SHP77 (cell line): ENCODE data around the gene MUC22.
A peak's percentile ranks its signal among the peaks of the same experiment; 100 is the strongest.
"Not testable (repeated sequence)": the region's sequence is repeated elsewhere in the genome, so short reads cannot be mapped to it uniquely, and the experiment has no call there.

ENCODE experiments used
- DNase-seq, 2 experiments: peaks; one replicate each; lab custom pipeline; 2025; lab: John Stamatoyannopoulos, UW

The MUC22 gene

DNA sequence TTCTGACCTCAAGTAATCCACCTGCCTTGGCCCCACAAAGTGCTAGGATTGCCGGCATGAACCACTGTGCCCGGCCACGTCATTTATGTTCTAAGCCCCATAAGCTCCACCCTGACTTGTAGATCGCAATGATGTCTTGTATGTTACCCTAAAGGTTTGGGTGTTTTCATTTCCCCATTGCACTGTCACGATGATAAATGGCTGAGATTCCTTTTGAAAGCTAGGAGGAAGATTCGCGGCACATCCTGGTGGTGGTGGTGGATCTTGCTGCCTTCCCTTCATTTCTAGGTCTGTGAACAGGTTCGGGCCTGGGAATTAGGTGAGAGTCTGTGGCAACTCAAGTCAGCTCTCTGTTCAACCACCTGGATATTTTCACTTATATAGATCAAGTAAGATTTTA is 28.3 kb downstream of the MUC22 start:
- DNase-seq, result no peak

DNA sequence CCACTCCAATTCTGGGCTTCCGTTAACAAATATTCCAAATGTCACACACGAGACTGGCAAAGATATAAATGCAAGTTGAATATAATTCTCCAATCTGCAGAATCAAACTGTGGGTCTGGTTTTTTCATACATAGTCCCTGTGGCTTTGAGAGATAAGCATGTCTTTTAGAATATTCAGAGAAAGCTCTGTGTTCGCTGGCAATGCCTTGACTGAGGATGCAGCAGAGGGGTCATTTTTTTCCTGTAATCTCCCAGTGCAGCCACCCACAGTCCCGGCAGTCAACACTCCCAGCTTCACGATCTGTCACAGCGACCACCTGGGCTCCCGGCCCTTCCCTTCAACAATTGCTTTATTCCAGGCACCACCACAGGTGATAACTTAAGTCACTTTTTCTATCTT is 30.5 kb downstream of the MUC22 start:
- no peak for DNase-seq

GRCh38 chr6:31041372-31041974 is 31.2 kb downstream of the MUC22 start:
- DNase-seq, result no peak

- DNase-seq, result peak; percentile 4 to 41
Observed at GRCh38 chr6:31042806-31043205, 32.5 kb downstream of the MUC22 start.

DNA sequence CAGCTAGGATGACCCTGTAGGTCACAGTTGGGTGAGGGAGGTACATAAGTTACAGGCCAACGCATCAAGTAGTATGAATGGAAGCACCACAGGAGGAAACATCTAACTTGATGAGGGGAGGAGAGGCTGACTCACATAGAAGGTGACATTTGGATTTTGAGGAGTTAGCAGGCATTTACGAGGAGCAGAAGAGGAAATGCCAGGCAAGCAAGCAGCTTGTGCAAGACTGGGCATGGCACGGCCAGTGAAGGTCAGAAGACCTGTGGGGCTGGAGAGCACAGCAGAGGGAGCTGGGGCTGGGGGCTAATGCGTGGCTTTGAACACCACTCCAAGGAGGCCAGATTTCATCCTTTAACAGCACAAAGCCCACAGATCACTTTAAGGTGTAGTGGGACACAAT is 37.8 kb downstream of the MUC22 start:
- DNase-seq, result no peak

- no peak for DNase-seq
Observed at GRCh38 chr6:31049518-31049917, 39.2 kb downstream of the MUC22 start.

DNA sequence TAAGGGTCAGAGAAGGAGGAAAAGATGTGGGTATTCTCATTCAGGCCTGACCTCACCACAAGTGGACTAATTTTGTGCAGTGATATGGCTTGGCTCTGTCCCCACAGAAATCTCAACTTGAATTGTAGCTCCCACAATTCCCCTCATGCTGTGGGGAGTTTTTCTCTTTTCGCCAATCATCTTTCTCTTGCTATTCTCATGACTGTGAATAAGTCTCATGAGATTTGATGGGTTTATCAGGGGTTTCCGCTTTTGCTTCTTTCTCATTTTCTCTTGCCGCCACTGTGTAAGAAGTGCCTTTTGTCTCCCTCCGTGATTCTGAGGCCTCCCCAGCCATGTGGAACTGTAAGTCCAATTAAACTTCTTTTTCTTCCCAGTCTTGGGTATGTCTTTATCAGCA is 42.9 kb downstream of the MUC22 start:
- not testable (repeated sequence) for DNase-seq

GRCh38 chr6:31053873-31054272 is 43.6 kb downstream of the MUC22 start:
- DNase-seq, result no peak

DNA sequence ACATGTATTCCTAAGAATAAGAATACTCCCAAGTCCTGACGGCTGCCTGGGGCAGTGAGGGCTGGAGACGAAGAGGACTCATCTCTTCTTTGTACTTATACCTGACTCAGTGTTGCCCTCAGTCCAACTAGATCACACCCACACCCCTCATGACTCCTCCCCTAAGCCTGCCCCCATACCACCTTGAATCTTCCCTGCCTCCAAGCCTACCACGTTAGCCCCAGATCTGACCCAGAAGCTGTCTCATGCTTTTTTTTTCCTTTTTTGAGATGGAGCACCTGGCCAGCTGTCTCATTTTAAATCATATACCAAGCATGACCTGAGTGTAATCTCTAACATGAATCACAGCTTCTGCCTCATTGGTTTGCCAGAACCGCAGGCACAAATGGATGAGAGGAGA is 45.2 kb downstream of the MUC22 start:
- DNase-seq, result no peak

GRCh38 chr6:31057426-31058003 is 47.2 kb downstream of the MUC22 start:
- no peak for DNase-seq

DNA sequence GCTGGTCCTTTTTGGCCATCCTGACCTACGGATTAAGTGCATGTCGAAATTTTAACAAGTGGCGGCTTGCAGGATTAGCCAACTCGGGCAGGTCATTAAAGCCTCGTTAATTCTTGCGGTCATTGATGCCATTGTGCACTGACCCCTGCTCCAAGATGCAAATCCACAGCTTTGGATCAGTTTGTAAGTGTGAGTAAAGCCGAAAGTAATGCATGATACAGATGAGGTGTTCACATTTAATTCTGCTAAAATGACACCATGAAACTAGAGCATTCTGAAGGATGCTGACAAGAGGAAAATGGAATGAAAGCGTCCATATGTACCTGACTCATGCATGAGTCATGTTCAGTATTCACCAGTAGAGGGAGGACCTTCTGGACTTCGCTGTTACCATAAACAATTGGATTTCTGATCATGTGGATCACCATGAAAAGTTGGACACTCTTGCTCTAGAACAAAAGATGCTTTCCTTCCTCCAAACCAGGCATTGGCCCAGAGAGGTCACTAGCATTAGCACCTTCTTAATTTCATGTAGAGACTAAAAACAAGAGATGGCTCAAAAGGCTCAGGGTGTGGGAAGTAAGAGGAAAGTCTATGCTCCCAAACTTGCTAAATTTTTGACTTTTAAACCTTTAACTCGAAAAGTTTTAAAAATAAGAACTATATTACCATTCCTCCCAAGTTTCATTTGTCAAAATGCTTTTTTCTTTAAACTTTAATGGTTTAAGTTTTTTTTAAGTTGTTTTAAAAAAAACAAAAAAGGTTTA is 48.0 kb downstream of the MUC22 start:
- DNase-seq, result peak in 1 of 2 experiments; percentile 11

DNA sequence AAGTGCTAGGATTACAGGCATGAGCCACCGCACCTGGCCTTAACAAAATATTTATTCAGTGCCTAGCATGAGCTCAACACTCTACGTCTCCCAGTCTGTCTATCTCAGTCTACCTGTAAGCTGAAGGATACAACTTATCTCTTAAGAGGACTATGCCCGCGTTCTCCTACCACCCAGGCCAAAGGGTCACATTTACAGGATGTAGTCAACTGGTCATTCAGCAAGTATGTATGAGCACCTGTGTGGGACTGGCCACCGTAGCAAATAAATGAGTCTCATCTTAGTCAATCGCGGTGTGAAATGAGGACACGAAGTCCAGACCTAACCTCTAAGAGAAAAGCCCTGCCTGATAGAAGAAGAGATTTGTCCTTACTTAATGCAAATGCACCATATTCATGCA is 49.9 kb downstream of the MUC22 start:
- no peak for DNase-seq

DNA sequence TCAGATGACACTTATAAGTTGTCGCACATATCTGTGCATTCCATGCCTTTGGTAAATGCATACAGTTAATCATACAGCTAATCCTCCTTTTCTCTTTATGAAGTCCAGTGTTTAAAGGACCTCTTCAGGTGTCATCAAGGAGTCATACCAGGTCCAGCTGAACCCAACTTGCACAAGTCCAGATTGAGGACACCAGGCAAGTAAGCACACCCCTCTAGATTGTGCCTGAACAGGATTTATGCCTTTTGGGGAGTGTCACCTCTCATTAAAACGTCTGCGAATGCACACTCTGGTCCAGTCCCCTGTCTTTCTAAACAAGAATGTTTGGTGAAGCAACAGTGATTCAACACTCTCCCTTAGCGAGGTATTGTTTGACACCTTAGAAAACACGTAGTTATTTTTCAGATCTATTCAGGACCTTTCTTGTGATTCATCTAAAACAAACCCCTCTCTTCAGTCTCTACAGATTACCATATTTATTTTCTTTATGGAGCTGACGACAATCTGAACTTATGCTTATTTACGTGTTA is 53.7 kb downstream of the MUC22 start:
- DNase-seq, result no peak

DNA sequence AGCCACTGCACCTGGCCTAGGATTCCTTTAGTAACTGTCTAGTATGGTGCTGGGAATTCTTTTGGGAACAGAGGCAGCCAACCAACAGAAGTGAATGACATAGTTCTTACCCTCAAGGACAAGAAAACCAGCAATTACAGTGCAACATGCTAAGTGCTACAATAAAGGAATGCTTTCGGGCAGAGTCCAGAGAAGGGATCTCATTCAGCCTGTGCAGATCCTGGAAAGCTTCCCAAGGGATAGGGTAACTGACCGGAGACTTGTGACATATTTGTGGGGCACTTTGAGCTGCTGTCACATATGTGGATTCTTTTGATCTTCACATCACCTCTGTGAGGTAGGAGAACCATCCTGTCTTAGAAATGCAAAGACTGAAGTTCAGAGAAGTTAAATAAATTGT is 55.3 kb downstream of the MUC22 start:
- DNase-seq, result no peak

DNA sequence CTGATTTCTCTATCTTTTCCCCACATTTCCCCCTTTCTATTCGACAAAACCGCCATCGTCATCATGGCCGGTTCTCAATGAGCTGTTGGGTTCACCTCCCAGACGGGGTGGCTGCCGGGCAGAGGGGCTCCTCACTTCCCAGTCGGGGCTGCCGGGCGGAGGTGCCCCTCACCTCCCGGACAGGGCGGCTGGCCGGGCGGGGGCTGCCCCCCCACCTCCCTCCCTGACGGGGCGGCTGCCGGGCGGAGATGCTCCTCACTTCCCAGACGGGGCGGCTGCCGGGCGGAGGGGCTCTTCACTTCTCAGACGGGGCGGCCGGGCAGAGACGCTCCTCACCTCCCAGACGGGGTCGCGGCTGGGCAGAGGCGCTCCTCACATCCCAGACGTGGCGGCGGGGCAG is 56.8 kb downstream of the MUC22 start:
- DNase-seq, result not testable (repeated sequence)

GRCh38 chr6:31067891-31068668 is 57.8 kb downstream of the MUC22 start:
- not testable (repeated sequence) for DNase-seq

DNA sequence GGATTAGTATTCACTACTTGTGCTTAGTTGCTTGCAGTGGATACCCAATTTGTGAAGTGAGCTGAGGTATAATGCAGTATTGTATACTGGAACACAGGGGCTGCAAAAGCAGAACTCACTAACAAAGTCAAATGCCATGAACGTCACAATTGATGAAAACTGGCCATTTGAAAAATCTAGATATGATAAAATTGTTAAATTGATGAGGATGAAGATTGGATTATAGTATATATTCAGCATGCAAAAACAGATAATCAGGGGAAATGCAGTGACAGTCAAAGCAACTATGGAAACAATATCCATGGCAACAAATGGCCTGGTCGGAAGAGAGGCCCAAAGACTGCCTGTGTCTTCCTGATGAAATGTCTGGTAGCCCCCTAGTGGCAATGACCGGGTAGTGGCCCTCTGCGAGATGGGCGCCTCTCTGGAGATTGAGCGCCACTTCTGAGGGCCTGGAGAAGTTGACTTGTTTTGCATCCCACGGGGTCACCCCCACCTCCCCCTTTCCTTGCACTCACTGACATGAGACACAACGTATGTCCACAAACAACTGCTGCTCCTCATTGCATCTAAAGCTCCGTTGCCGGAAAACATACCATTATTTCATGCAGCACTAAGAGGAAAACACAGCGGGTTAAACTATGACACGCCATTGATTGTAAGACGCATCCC is 58.5 kb downstream of the MUC22 start:
- peak; percentile 63 to 65 for DNase-seq

- DNase-seq, result peak in 1 of 2 experiments; percentile 30
Observed at GRCh38 chr6:31070711-31071197, 60.5 kb downstream of the MUC22 start.

- DNase-seq, result no peak
Observed at GRCh38 chr6:31074401-31074800, 64.1 kb downstream of the MUC22 start.

DNA sequence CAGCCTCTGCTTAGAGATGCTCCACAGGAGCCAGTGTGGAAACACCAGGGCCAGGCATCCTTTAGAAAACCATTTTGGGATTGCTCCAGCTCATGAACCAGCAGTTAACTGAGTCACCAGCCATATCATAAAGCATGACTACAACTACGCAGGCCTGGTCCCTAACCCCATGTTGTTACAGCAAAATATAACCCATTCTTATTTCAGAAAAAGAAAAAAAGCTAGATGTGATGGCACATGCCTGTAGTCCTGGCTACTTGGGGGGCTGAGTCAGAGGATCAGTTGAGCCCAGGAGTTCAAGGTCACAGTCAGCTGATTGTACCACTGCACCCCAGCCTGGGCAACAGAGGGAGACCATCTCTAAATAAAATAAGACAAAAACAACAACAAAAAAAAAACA is 65.3 kb downstream of the MUC22 start:
- no peak for DNase-seq

DNA sequence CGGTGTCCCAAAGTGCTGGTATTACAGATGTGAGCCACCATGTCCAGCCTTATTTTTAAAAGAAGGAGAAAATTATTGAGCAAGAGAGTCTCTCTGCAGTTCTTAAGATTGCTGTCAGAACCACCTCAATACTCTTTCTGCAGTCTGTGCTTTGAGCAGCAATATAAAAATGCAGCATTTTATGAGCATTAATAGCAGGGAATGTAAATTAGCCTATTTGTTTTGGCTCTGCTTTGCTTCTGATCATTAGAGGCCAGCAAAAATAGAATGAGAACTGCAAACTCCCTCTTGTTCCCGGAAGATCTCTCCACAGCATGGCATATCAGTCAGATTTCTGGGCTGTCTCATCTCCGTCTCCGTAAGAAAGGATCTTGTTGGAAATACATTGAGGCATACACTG is 66.3 kb downstream of the MUC22 start:
- no peak for DNase-seq
